ENCODE measurements around the gene ADD2. TPM values are rescaled to one million over a fixed set of nuclear protein-coding genes. Genes with fewer than 3 reads are reported as not detected.
"Not testable (repeated sequence)": the region's sequence is repeated elsewhere in the genome, so short reads cannot be mapped to it uniquely, and the experiment has no call there.

The ADD2 gene
- total RNA-seq, 2 donors from 2014 or later = 14.8 to 53.0 TPM

- WGBS, 2 experiments (ENCODE audit: insufficient coverage in 1 of 2, insufficient read length in 1 of 2) = 74 to 86% methylated on average over 9 to 11 of the region's 11 CpGs
- H3K27me3 Mint-ChIP-seq (ENCODE audit: insufficient read depth) = peaks cover 51% of the 10 kb centered on the region
- Histone ChIP-seq H3K4me1 (ENCODE audit: control insufficient read depth, insufficient read depth, low read length) (no peaks in the 10 kb centered on the region), H3K27ac (ENCODE audit: low read depth, low read length) (no peak overlapping the region), H3K27me3 (ENCODE audit: control insufficient read depth, insufficient read depth, low read length, poor library complexity, severe bottlenecking) (peaks cover 29% of the 10 kb centered on the region), H3K36me3 (ENCODE audit: control insufficient read depth, insufficient read depth, low read length) (no peaks in the 10 kb centered on the region), H3K9ac (ENCODE audit: extremely low read depth, low read length, poor library complexity, severe bottlenecking) (no peak overlapping the region), H3K9me3 (ENCODE audit: control insufficient read depth, low read length) (no peaks in the 10 kb centered on the region), H3K4me3 (ENCODE audit: low read length) (no peak overlapping the region)
- no peaks in the 10 kb centered on the region for H3K9me3 Mint-ChIP-seq
- no peak for TF ChIP-seq CTCF (conservative IDR thresholded peaks at IDR 0.05)
- H3K36me3 Mint-ChIP-seq (ENCODE audit: low read depth) = no peaks in the 10 kb centered on the region
- H3K4me3 Mint-ChIP-seq = no peak overlapping the region
- no peak overlapping the region for H3K27ac Mint-ChIP-seq
- peak; percentile 42 for DNase-seq
- H3K4me1 Mint-ChIP-seq = peaks cover 3% of the 10 kb centered on the region
These were observed 111.5 kb downstream of the ADD2 start for GRCh38 chr2:70656421-70657010.

GRCh38 chr2:70655786-70656185 is 112.2 kb downstream of the ADD2 start:
- no peak overlapping the region for H3K4me3 Mint-ChIP-seq
- H3K27me3 Mint-ChIP-seq (ENCODE audit: insufficient read depth) = peaks cover 58% of the 10 kb centered on the region
- no peak overlapping the region for H3K4me3 ChIP-seq (ENCODE audit: low read length)
- H3K4me1 ChIP-seq (ENCODE audit: control insufficient read depth, insufficient read depth, low read length) = no peaks in the 10 kb centered on the region
- peak; percentile 46 for DNase-seq
- H3K4me1 Mint-ChIP-seq = peaks cover 3% of the 10 kb centered on the region
- H3K36me3 ChIP-seq (ENCODE audit: control insufficient read depth, insufficient read depth, low read length) = no peaks in the 10 kb centered on the region
- H3K9ac ChIP-seq (ENCODE audit: extremely low read depth, low read length, poor library complexity, severe bottlenecking) = no peak overlapping the region
- H3K27ac Mint-ChIP-seq = no peak overlapping the region
- H3K27me3 ChIP-seq (ENCODE audit: control insufficient read depth, insufficient read depth, low read length, poor library complexity, severe bottlenecking) = peaks cover 34% of the 10 kb centered on the region
- no peaks in the 10 kb centered on the region for H3K9me3 ChIP-seq (ENCODE audit: control insufficient read depth, low read length)
- 87 to 97% methylated on average over 3 to 4 of the region's 4 CpGs for WGBS, 2 experiments (ENCODE audit: insufficient coverage in 1 of 2, insufficient read length in 1 of 2)
- no peaks in the 10 kb centered on the region for H3K9me3 Mint-ChIP-seq
- TF ChIP-seq CTCF (conservative IDR thresholded peaks at IDR 0.05) = no peak
- H3K27ac ChIP-seq (ENCODE audit: low read depth, low read length) = no peak overlapping the region
- no peaks in the 10 kb centered on the region for H3K36me3 Mint-ChIP-seq (ENCODE audit: low read depth)

- peaks cover 61% of the 10 kb centered on the region for H3K27me3 Mint-ChIP-seq (ENCODE audit: insufficient read depth)
- peak; percentile 70 for TF ChIP-seq CTCF (conservative IDR thresholded peaks at IDR 0.05)
- H3K9me3 Mint-ChIP-seq; H3K36me3 ChIP-seq (ENCODE audit: control insufficient read depth, insufficient read depth, low read length); H3K4me1 ChIP-seq (ENCODE audit: control insufficient read depth, insufficient read depth, low read length); H3K4me3 Mint-ChIP-seq; H3K27ac ChIP-seq (ENCODE audit: low read depth, low read length); H3K27ac Mint-ChIP-seq; H3K36me3 Mint-ChIP-seq (ENCODE audit: low read depth); H3K4me1 Mint-ChIP-seq; H3K4me3 ChIP-seq (ENCODE audit: low read length); H3K9ac ChIP-seq (ENCODE audit: extremely low read depth, low read length, poor library complexity, severe bottlenecking); H3K9me3 ChIP-seq (ENCODE audit: control insufficient read depth, low read length): not testable (repeated sequence)
- peak; percentile 31 for DNase-seq
- WGBS, 2 experiments (ENCODE audit: insufficient coverage in 1 of 2, insufficient read length in 1 of 2) = 50 to 69% methylated on average over 1 to 6 of the region's 6 CpGs
- H3K27me3 ChIP-seq (ENCODE audit: control insufficient read depth, insufficient read depth, low read length, poor library complexity, severe bottlenecking) = peaks cover 34% of the 10 kb centered on the region
These were observed 112.8 kb downstream of the ADD2 start for GRCh38 chr2:70655211-70655610.
